ENCODE measurements around the gene HP1BP3. TPM values are rescaled to one million over a fixed set of nuclear protein-coding genes. Genes with fewer than 3 reads are reported as not detected.

HP1BP3 gene
- total RNA-seq, 1 experiment from 2014 or later = 283 TPM

DNA sequence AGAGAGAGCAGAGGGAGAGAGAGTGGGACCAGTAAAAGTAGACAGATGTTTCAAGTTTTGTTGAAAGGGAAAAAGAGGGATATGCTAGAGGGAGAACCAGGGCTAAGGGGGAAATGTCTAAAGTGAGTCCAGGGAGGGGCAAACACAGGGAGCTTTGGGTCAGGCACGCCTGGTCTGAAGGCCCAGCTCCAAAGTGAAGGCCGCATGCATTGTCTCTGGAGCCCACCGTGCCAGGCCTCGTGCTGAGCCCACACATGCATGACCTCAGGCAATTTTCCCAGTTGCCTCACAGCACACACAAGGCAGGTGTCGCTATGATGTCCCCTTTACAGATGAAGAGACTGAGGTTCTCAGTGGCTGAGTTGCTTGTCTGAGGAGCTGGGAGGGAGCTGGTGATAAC, 85.3 kb downstream of the HP1BP3 start:
- Histone ChIP-seq H3K36me3 (no peaks in the 10 kb centered on the region), H3K4me3 (no peak overlapping the region), H3K4me1 (peaks cover 34% of the 10 kb centered on the region), H3K9me3 (replicated peaks) (no peaks in the 10 kb centered on the region), H3K27ac (no peak overlapping the region), H3K27me3 (no peaks in the 10 kb centered on the region)
- DNase-seq = no peak

GRCh38 chr1:20701446-20701845, 85.7 kb downstream of the HP1BP3 start:
- no peak overlapping the region for H3K4me3 ChIP-seq
- H3K36me3 ChIP-seq = no peaks in the 10 kb centered on the region
- H3K27me3 ChIP-seq = no peaks in the 10 kb centered on the region
- H3K4me1 ChIP-seq = peaks cover 34% of the 10 kb centered on the region
- H3K9me3 ChIP-seq (replicated peaks) = no peaks in the 10 kb centered on the region
- H3K27ac ChIP-seq = no peak overlapping the region
- no peak for DNase-seq

DNA sequence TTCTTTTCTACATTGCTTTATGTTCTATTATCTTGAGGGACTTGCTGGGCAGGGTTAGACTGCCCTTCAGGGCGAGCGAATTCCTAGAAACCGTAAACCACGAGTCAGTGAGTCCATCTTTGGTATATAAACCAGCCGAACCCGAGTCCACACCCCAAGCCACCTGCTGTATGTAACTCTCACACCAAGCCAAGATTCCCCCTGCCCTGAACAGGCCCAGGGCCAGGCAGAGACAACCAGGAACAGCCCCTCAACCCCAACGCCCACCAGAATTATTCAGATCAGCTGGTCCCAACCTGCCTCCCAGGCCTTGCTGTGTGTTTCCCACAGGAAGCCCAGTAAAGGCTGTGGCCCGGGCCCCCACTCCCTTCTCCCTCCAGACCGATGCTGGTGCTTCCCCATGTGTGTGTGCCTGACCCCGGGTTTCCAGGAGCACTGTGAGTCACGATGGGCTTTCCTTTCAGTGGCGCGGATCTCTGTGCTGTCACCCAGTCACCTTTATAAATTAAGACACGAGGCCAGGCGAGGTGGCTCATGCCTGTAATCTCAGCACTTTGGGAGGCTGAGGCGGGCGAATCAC, 86.4 kb downstream of the HP1BP3 start:
- peaks cover 37% of the 10 kb centered on the region for H3K4me1 ChIP-seq
- H3K4me3 ChIP-seq = no peak overlapping the region
- H3K27me3 ChIP-seq = no peaks in the 10 kb centered on the region
- H3K36me3 ChIP-seq = no peaks in the 10 kb centered on the region
- H3K9me3 ChIP-seq (replicated peaks) = no peaks in the 10 kb centered on the region
- DNase-seq = peak in 1 of 2 experiments; percentile 48
- H3K27ac ChIP-seq = peak overlapping the region; percentile 50

- H3K27ac ChIP-seq = peak overlapping the region; percentile 50
- no peaks in the 10 kb centered on the region for H3K27me3 ChIP-seq
- no peaks in the 10 kb centered on the region for H3K36me3 ChIP-seq
- peak; percentile 99 to 100 for DNase-seq
- no peaks in the 10 kb centered on the region for H3K9me3 ChIP-seq (replicated peaks)
- peaks cover 37% of the 10 kb centered on the region for H3K4me1 ChIP-seq
- no peak overlapping the region for H3K4me3 ChIP-seq
These were observed 87.5 kb downstream of the HP1BP3 start for GRCh38 chr1:20699558-20699957.

- Histone ChIP-seq H3K27me3 (no peaks in the 10 kb centered on the region), H3K27ac (peak overlapping the region; percentile 50), H3K36me3 (no peaks in the 10 kb centered on the region), H3K4me1 (peaks cover 37% of the 10 kb centered on the region), H3K9me3 (replicated peaks) (no peaks in the 10 kb centered on the region), H3K4me3 (no peak overlapping the region)
- DNase-seq = no peak
These were observed 88.8 kb downstream of the HP1BP3 start for GRCh38 chr1:20698195-20698910.

DNA sequence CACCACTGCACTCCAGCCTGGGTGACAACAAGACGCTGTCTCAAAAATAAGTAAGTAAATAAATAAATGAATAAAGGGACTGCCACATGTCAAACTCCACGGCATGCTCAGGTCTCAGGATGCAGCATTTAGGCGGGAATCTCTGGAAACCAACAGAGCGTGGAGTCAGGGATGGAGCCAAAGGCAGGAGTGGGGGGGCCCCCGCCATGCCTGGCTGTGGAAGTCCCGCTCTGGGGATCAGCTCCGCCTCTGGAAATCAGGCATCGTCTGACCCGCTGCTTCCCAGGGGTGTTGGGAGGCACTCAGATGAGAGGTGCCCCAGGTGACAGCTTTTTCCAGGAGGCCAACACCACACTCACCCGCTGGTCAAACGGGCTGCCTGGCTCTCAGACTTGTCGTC, 89.5 kb downstream of the HP1BP3 start:
- Histone ChIP-seq H3K4me1 (peaks cover 37% of the 10 kb centered on the region), H3K9me3 (replicated peaks) (no peaks in the 10 kb centered on the region), H3K4me3 (no peak overlapping the region), H3K27ac (no peak overlapping the region), H3K27me3 (no peaks in the 10 kb centered on the region), H3K36me3 (no peaks in the 10 kb centered on the region)
- DNase-seq = no peak

DNA sequence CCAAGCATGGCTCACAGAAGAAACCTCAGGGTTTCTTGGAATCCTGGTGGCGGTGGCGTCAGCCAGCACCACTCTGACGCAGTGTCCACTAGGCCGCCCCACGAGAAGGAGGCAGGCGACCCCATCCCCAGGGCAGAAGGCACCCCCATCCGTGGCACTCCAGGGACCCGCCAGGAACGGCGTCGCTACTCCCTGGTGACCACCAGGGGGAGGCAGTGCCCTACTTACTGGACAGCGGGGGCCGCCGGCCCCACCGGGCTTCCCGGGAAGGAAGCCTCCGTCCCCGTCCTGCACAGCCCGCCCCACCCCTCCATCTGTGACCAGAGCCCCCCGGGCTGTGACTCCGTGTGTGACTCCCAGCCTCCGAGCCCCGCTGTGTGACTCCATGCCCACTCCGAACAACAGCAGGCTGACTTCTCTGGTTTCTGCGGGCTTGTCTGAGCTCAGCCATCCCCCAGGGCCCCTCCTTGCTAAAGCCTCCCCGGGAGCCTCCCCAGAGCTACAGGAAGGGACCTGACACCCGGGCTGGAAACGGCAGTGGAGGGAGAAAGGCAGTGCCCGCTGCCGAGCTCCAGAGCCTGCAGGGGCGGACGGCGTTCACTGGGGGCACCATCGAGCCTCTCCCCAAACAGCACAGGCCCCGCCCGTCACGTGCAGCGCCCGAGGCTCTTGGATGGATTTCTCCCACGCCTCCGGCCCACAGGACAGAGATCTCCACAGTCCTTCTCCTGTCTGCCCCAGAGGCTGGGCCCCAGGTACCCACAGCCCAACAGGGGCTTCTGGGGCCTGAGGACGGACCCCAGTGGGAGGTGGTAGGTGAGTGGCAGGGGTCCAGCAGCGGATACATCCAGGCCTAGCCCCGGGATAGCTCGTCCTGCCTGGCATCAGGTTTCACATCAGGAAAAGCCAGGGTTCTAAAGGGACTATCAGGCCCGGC, 90.4 kb downstream of the HP1BP3 start:
- Histone ChIP-seq H3K27me3 (no peaks in the 10 kb centered on the region), H3K4me1 (peaks cover 37% of the 10 kb centered on the region), H3K9me3 (replicated peaks) (no peaks in the 10 kb centered on the region), H3K27ac (peak overlapping the region; percentile 73), H3K36me3 (no peaks in the 10 kb centered on the region), H3K4me3 (peak overlapping the region; percentile 60)
- DNase-seq = peak; percentile 98 to 99

DNA sequence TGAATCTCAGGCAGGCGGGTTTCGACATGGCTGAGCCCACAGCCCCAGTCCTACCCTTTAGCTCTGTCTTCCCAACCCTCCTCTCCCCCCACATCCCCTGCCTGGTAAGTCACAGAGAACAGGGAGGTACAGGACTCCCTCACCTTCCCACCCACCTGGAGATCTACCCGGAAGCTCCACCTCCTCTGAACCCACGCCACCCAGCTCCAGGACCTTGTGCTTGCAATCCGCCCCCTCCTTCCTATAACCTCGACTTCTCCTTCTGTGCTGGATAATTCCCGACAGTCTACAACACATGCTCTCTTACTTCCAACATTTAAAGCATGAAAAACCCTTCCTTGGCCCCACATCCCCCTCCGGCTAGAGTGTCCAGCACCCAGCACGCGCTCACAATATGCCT, 91.6 kb downstream of the HP1BP3 start:
- no peak overlapping the region for H3K27ac ChIP-seq
- H3K4me1 ChIP-seq = peaks cover 33% of the 10 kb centered on the region
- no peaks in the 10 kb centered on the region for H3K36me3 ChIP-seq
- DNase-seq = no peak
- H3K4me3 ChIP-seq = no peak overlapping the region
- no peaks in the 10 kb centered on the region for H3K27me3 ChIP-seq
- H3K9me3 ChIP-seq (replicated peaks) = no peaks in the 10 kb centered on the region

GRCh38 chr1:20693623-20694022, 93.5 kb downstream of the HP1BP3 start:
- Histone ChIP-seq H3K27ac (no peak overlapping the region), H3K4me1 (peaks cover 17% of the 10 kb centered on the region), H3K4me3 (no peak overlapping the region), H3K9me3 (replicated peaks) (no peaks in the 10 kb centered on the region), H3K27me3 (no peaks in the 10 kb centered on the region), H3K36me3 (no peaks in the 10 kb centered on the region)
- DNase-seq = no peak

Other genes starting within 250 kb of the HP1BP3 start
- 0.25 and 0.73 TPM in 2 replicates for gene FAM43B, start 234.7 kb downstream of the HP1BP3 start, total RNA-seq (2014; rRNA removed; shearing (Covaris generic))
- gene CDA, start 198.2 kb downstream of the HP1BP3 start, total RNA-seq (2014; rRNA removed; shearing (Covaris generic)) = not detected in 2 replicates
- 14.8 and 17.4 TPM in 2 replicates for gene PINK1, start 153.8 kb downstream of the HP1BP3 start, total RNA-seq (2014; rRNA removed; shearing (Covaris generic))
- gene DDOST, start 125.9 kb downstream of the HP1BP3 start, total RNA-seq (2014; rRNA removed; shearing (Covaris generic)) = 267 and 269 TPM in 2 replicates
- gene KIF17, start 69.3 kb downstream of the HP1BP3 start, total RNA-seq (2014; rRNA removed; shearing (Covaris generic)) = 0.06 and 0.10 TPM in 2 replicates
- gene SH2D5, start 54.6 kb downstream of the HP1BP3 start, total RNA-seq (2014; rRNA removed; shearing (Covaris generic)) = 8.4 and 10.7 TPM in 2 replicates

All from SJCRH30 (cell line).